Fibroblast of gingiva (primary cell): Measurements from ENCODE around the gene LSM14A.
"Not testable (repeated sequence)": the region's sequence is repeated elsewhere in the genome, so short reads cannot be mapped to it uniquely, and the experiment has no call there.

Experiments
- DNase-seq: peaks from one replicate; pipeline ENCODE4 v3.0.0-alpha.2; 2011; ENCODE audit warnings: low read depth

Gene LSM14A

DNA sequence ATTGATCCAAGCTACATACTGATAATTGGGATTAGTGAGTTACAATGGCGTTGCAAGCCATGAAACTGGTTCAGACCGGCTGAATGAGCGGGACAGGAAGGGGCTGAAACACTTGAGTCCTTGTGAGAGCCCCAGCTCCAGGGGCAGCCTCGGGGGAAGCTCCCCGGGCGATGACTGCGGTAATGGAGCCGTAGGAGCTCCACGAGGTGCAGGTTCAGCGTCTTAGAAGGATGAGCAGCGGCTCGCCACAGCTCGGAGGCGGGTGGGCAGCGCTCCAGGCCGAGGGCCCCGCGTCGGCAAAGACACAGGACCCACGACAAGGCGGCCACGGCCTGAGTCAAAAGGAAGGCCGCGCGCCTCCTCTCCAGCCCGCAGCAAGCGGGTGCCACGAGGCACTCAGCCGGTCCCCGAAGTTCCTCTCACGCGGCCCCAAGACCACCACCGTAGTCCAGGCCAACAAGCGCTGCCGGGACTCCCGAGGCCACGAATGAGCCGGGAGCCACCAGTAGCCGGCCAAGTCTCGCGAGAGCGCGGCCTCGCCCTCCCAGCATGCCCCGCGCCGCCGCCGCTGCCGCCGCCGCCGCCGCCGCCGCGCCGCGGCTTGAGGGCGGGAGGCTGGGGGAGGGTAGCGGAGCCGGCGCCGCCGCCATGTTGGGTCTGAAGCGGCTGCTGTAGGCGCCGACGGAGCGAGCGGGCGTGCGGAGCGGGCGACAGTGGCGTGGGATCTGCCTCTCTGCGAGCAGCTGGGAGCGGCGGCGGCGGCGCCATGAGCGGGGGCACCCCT is at the start of gene LSM14A:
LSM14A (plus strand) TSS at position 628 of the 784 bp plus-strand sequence; CDS start at position 767, 139 bp downstream.
- peak; percentile 91 for DNase-seq

DNA sequence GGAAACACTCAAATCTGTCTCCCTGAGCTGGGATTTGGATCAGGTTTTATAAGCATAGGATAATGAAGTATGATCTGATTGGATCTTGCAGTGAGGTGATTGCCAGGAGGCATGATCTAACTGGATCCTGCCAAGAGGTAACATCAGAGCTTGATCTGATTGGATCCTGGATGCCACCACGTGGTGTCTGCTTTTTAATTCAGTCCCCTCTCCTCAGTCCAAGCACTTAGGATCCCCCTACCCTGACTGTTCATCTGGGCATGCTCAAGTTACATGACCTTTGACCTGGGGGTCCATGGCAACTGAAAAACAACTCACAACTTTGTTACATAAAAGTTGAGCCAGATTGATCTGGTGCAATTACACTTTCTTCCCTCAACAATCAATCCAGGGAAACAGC is 47.5 kb upstream of the LSM14A start:
- DNase-seq, result no peak

DNA sequence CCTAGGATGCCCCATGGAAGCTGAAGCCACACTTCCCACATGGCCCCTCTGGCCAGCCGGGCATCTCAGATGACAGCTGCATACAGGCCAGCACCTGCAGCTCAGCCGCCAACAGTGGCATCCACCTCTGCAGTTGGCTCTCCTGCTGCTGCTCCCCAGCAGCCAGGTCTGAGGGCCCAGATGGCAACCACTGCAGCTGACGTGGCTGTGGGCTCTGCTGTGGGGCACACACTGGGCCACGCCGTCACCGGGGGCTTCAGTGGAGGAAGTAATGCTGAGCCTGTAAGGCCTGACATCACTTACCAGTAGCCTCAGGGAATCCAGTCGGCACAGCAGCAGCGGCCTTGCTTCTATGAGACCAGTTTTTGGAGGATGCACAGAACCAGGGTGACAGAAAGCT is 45.3 kb upstream of the LSM14A start:
- no peak for DNase-seq

DNA sequence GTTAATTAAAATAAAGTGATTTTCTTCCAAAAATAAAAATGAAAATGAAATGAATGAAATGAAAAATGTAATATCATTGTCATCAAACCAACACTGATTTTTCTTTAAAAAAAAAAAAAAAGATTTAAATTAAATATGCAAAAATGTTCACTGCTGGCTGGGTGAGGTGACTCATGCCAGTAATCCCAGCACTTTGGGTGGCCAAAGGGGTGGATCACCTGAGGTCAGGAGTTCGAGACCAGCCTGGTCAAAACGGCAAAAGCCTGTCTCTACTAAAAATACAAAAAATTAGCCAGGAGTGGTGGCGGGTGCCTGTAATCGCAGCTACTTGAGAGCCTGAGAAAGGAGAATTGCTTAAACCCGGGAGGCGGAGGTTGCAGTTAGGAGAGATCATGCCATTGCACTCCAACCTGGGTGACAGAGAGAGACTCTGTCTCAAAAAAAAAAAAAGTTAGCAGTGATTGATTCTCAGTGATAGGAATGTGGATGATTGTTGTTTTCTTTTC is 44.6 kb upstream of the LSM14A start:
- DNase-seq, result no peak

DNA sequence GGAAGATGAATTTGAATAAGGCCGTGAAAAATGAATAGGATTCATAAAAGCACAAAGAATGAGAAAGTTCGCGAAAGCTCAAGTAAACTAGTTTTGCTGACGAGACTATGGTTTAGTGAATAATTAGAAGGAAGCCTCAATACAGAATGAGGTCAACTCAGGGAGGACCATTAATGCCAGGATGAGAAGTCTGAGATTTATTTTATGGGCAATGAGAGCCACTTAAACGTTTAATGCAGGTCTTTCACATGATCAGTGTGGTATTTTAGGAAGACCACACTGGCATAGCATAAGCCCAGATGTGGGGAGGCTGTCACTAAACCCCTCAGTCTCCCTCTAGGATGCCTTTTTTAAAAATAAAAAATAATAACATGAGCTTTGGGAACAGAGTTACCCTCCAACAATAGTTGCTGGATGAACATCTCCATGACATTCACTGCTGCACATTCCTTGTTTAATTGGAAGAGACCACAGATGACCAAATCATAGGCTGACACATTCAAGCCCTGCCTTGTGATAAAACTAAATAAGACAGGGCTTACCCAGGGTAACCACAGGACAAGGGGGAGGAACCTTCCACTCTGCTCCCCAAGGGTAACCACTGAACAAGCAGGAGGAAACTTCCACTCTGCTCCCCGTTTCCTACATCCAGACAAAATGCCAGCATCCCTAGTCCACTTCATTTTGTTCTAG is 43.6 kb upstream of the LSM14A start:
- no peak for DNase-seq

DNA sequence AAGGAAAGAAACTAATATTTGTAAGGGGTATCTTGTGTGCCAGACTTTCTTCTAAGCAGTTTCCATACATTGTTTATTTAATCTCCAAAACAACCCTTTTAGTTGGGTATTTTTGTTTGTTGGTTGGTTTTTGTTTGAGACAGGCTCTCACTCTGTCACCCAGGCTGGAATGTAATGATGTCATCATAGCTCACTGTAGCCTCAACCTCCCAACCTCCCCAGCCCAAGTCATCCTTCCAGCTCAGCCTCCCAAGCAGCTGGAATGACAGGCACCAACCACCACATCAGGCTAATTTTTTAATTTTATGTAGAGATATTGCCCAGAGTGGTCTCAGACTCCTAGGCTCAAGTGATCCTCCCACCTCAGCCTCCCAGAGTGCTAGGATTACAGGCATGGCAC is 41.2 kb upstream of the LSM14A start:
- no peak for DNase-seq

DNA sequence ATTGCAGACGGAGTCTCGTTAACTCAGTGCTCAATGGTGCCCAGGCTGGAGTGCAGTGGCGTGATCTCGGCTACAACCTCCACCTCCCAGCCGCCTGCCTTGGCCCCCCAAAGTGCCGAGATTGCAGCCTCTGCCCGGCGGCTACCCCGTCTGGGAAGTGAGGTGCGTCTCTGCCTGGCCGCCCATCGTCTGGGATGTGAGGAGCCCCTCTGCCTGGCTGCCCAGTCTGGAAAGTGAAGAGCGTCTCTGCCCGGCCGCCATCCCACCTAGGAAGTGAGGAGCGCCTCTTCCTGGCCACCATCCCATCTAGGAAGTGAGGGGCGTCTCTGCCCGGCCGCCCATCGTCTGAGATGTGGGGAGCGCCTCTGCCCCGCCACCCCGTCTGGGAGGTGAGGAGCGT is 40.2 kb upstream of the LSM14A start:
- not testable (repeated sequence) for DNase-seq

DNA sequence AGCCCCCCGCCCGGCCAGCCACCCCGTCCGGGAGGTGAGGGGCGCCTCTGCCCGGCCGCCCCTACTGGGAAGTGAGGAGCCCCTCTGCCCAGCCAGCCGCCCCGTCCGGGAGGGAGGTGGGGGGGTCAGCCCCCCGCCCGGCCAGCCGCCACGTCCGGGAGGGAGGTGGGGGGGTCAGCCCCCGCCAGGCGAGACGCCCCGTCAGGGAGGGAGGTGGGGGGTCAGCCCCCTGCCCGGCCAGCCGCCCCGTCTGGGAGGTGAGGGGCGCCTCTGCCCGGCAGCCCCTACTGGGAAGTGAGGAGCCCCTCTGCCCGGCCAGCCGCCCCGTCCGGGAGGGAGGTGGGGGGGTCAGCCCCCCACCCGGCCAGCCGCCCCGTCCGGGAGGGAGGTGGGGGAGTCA is 39.6 kb upstream of the LSM14A start:
- not testable (repeated sequence) for DNase-seq

DNA sequence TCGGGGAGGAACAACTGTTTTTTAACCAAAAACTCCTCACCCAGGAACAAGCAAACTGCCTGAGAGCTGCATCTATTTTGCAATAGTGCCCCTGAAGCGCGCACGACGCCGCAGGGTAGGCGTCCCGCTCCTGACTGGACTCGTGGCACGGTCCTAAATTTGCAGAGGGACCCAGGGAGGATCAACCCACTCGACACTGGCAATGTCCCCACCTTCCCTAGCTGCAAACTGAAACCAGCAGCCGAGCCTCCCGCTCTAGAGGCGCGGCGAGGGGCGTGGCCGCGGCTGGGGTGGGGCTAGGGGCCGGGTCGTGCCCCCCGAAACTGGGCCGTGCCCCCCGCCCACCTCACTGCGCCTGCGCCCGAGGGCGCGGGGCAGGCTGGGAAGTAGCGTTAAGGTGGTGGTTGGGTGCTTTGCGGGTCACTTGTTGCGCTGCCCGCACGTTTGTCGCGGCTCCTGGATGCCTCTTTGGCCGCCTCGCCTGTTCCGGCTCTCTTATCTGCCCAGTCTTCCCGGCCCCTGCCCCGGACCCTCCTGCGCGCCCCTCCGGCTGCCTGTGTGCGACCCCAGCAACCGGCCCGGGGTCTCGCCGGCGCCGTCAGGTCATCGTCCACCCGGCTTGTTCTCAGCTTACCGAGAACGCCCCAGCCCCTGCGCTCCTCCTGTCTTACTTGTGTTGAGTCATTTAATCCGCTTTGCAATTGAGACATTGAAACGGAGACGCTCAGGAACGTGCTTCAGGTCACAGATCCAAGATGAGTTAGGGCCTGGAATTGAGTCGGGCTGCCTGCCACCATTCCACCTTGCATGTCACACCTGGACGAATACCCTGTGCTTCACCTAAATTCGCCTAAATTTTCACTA is 37.9 kb upstream of the LSM14A start:
- DNase-seq, result peak; percentile 82

DNA sequence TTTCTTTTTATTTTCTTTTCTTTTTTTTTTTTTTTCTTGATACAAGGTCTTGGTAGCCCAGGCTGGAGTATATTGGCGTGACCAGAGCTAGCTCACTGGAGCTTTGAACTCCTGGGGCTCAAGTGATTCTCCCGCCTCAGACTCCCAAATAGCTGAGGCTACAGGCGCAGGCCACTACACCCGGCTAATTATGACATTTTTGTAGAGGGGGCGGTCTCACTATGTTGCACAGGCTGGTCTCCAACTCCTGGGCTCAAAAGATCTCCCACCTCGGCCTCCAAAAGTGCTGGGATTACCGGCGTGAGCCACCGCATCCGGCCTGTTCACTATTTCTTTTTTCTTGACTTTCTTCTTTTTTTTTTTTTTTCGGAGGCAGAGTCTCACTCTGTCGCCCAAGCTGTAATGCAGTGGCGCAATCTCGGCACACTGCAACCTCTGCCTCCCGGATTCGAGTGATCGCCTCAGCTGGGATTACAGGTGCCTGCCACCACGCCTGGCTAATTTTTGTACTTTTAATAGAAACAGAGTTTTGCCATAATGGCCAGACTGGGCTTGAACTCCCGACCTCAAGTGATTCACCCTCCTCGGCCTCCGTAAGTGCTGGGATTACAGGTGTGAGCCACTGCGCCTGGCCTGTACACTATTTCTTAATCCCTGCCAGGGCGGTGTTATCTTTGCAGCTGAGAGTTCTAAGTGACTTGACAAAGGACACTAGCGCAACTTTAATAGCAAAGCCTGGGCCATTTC is 37.1 kb upstream of the LSM14A start:
- DNase-seq, result no peak

DNA sequence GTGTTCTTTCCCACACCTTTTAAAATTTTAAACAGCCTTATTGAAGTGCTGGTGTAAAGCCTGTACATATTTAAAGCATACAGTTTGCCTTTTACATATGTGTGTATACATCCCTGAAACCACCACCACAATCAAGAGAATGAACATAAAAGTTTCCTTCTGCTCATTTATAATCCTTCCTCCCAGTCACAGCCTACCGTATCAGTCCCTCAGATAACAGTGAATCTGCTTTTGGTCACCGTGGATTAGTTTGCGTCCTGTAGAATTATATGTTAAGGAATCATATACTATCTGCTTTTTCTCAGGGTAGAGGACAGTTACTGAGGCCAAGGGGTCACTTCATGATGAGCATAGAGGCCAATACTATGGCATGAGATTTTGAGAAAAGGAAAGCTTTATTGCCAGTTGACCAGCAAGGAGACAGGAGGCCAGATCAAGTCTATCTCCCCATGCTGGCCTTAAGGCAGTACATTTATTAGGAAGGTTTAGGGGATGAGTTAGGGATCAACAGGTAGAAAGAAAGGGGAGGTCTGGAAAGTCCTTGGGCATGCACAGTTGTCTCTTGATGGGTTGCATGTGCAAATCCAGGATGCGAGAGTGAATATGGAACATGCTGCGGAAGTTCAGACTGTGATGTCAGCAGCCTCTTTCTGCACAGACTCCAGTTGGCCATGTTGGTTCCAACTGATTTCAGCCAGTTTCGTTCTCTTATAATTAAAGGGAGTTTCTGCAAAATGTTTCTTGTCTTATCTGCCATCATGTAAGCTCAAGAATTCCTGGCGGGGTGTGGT is 36.3 kb upstream of the LSM14A start:
- DNase-seq, result no peak

DNA sequence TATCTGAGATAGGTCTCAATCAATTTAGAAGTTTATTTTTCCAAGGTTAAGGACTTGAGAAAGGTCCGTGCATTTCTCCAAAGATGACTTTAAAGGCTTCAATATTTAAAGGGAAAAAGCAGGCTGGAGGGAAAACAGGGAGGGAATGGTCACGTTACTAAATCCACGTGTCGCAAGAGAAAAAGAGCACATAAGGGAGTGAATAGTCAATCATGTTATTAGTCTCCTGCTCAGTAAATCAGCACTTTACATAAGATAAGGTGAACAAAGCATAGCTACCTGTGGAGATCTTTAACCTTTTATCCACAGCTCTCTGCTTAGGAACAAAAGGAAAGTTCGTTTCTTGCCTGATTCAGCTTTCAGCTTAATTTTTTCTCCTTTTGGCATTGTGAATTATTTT is 31.3 kb upstream of the LSM14A start:
- DNase-seq, result no peak

DNA sequence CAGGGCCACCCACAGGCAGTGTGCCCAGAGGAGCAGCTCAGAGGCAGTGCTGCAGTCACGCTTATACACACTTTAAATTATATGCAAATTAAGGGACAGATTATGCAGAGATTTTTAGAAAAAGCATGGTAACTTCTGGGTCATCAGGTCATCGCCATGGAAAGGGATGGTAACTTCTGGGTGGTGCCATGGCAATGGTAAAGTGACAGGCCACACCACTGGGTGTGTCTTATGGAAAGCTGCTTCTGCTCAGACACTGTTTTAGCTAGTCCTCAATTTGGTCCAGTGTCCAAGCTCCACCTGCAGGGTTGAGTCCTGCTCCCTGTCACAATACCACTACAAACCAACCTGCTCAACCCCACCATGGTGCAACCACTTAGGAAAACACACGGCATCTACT is 29.9 kb upstream of the LSM14A start:
- DNase-seq, result no peak

DNA sequence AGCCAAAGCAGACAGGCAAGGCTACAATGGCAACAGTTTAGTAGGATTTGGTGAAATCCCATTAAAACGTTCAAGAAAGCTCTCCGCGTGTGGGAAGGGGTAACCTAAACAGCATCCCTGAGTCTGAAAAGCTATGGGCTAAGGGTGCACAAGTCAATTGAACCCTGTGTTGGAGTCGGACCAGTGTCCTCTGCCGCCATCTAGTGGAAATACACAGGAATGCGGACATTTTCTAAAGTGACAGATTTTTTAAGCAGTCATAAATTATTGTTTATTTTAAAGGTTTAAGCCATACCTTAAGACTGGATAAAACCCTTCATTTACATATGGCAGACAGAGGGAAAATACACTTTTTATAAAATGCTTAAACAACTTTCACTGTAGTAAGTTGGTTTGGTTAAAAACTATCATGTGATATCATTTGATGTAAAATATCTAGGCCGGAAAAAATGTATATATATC is 26.5 kb upstream of the LSM14A start:
- DNase-seq, result peak; percentile 32

DNA sequence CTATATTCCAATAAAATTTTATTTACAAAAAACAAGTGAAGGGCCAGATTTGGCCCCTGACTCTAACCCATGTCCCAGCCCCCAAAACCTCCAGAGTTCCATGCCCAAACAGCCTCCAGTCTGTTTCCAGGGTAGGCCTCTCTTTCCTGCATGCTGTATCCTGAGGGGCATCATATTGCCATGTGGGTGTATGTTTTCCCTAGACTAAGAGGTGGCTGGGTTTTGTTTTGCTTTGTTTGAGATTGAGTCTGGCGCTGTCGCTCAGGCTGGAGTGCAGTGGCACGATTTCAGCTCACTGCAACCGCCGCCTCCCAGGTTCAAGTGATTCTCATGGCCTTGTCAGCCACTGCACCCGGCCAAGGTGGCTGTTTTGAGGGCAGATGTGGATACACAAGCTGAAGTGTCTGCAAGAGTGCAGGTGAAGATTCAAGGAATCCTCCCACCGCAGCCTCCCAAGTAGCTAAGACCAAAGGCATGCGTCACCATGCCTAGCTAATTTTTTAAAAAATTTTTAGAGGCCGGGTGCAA is 23.6 kb upstream of the LSM14A start:
- DNase-seq, result no peak

DNA sequence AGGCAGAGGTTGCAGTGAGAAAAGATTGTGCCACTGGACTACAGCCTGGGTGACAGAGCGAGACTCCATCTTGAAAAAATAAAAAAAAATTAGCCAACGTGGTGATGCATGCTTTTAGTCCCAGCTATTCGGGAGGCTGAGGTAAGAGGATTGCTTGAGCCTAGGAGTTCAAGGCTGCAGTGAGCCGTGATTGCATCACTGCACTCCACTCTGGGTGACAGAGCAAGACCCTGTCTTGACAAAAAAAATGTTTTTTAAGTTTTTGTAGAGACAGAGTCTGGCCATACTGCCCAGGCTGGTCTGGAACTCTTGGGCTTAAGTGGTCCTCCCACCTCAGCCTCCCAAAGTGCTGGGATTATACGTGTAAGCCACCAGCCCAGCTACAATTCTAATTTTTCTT is 22.4 kb upstream of the LSM14A start:
- DNase-seq, result no peak

DNA sequence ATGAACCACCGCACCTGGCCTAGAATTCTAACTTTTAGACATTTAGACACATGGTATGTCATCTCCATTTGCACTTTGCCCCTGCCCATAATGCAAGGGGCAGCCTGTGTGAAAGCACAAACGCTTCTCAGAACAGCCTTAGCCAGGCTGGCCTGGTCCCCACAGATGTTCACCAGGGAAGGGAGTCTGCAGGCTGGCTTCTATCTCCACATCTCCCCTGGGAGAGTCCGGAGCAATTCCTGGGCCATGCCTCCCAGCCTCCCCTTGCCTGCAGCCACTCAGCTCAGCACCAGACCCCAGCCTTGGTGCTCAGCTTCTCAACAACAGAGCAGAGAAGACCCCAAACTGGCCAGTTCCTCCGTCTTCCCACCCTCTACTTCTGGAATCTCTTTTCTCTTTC is 21.7 kb upstream of the LSM14A start:
- no peak for DNase-seq

DNA sequence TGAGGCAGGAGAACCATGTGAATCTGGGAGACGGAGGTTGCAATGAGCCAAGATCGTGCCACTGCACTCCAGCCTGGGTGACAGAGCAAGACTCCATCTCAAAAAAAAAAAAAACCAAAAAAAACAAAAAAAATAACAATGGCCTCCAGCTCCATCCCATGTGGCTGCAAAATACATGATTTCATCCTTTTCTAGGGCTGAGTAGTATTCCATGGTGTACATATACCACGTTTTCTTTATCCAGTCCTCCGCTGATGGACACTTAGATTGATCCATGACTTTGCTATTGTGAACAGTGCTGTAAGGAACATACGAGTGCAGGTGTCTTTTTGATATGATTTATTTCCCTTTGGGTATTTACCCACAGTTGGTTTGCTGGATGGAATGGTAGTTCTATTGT is 20.9 kb upstream of the LSM14A start:
- DNase-seq, result no peak

DNA sequence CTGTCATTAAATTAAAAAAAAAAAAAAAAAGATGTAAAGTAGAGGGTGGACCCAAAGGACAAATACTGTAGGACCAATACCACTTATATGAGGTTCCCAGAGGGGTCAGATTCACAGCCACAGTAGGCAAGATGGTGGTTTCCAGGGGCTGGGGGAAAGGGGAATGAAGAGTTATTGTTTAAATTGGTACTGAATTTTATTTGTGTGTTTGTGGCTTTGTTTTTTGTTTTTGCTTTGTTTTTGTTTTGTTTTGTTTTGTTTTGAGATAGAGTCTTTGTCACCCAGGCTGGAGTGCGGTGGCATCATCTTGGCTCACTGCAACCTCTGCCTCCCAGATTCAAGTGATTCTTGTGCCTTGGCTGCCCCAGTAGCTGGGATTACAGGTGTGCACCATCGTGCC is 17.9 kb upstream of the LSM14A start:
- no peak for DNase-seq

DNA sequence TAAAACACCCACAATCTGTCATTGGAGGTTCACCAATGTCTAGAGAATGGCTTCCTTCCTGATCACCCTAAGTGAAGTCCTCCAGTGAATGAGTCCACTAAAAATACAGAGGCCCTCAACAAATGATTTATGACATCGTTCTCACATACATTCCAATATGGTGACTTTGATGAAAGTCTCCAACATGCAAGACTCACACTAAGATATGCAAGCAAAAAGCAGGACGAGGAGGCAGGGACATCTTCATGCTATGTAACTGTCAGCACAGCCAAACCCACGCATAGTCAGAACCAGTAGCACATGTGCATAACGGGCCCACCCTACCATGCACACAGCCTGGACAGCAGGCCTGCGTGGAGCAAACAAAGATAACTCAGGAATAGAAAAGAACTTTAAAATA is 16.6 kb upstream of the LSM14A start:
- DNase-seq, result no peak

DNA sequence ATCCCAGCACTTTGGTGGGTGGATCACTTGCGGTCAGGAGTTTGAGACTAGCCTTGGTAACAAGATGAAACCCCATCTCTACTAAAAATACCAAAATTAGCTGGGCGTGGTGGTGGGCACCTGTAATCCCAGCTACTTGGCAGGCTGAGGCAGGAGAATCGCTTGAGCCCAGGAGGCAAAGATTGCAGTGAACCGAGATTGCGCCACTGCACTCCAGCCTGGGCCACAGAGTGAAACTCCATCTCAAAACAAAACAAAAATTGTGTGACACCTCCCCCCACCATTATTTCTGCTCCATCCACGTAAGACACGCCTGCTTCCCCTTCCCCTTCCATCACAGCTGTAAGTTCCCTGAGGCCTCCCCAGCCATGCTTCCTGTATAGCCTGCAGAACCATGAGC is 13.3 kb upstream of the LSM14A start:
- DNase-seq, result not testable (repeated sequence)
